HG02973 (cell line): ENCODE data around the gene NUTM2F.
"Not testable (repeated sequence)": the region's sequence is repeated elsewhere in the genome, so short reads cannot be mapped to it uniquely, and the experiment has no call there.

ENCODE experiments used
- ATAC-seq: cut with Tn5 transposase; IDR thresholded peaks from one replicate; pipeline ENCODE4 v1.9.1; 2021; ENCODE audit warnings: moderate library complexity; ENCODE audit not compliant: unreplicated experiment

NUTM2F gene

GRCh38 chr9:94328544-94328943, at the start of gene NUTM2F:
Gene NUTM2F, minus strand, starts transcription at chr9:94328644. Its CDS starts 21 bp downstream, at chr9:94328623.
- ATAC-seq = not testable (repeated sequence)

- peak; percentile 58 for ATAC-seq
These were observed 46.8 kb upstream of the NUTM2F start for GRCh38 chr9:94375197-94375596.

DNA sequence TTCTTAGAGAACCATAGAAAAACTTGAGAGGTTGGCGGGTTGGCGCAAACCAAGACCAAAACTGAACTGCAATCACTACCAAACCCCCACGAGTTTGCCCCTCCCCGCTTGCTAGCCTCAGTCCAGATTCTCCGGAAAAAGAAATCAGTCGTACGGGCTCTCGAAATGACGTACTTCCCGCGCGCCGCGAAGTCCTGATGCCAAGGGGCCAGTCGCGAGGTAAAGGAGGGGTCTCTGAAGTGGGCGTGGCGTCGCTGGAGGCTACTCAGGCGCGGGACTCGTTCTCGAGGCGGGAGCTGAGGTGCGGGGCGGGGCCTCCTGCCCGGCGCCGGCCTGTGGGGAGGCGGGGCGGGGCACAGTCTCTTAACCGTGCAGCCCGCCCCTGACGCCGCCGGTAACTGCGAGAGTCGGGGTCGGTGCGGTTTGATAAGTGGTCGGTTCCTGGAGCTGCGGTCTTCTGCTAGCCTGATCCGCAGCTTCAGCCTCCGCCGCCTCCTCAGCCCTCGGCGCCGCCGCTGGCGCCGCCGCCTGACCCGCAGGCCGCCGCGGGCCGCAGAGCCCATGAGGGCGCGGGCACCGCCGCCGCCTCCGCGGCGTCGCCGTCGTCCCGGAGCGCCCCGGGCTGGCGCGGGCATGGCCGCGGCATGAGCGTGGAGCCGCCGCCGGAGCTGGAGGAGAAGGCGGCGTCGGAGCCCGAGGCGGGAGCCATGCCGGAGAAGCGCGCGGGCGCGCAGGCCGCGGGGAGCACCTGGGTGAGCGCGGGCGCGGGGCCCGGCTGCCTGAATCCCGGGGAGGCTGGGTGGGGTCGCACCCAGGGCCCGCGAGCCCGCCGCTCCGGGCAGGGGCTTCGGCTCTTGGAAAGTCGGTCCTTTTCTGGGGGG, 46.0 kb upstream of the NUTM2F start:
- ATAC-seq = peak; percentile 84

- ATAC-seq = not testable (repeated sequence)
These were observed 45.3 kb upstream of the NUTM2F start for GRCh38 chr9:94373779-94374175.

DNA sequence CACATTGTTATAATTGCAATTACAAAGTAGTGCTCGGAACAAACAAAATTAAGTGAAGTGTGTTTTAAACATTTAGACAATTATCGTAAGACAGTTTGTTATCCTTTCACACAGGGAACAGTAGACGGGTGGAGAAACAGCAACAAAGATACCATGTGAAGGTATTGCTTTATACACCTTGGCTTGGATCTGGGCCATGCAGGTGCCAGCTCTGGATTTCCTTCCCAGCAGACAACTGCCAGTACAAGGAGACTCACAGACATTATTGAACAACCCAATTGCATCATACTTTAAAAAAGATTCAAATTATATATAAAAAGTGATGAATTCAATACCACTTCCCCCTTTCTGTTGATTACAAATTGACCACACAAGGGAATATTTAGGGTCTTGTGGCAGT, 41.8 kb upstream of the NUTM2F start:
- ATAC-seq = not testable (repeated sequence)

GRCh38 chr9:94364093-94364614, 35.7 kb upstream of the NUTM2F start:
- ATAC-seq = not testable (repeated sequence)

- ATAC-seq = not testable (repeated sequence)
These were observed 28.7 kb upstream of the NUTM2F start for GRCh38 chr9:94357158-94357557.

GRCh38 chr9:94351901-94352723, 23.7 kb upstream of the NUTM2F start:
- ATAC-seq = not testable (repeated sequence)

GRCh38 chr9:94348754-94349153, 20.3 kb upstream of the NUTM2F start:
- not testable (repeated sequence) for ATAC-seq

DNA sequence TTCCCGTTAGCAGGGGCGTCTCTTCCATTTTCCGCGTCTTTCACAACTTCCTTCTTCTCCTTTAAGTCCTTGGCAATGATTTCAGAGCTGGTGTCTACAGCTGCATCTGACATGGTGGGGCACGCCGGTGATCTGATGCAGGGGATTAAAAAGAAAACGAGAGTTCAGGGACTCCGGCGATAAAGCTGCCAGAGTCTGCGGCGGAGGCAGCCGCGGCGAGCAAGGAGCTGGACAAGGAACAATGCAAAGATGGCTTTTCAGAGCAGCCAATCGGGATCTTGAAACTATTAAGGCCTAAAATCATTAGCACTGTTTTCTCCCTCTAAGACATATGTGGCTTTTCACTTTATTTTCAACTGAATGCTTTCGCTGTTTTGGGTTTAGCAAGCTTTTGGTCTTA, 19.0 kb upstream of the NUTM2F start:
- ATAC-seq = not testable (repeated sequence)

DNA sequence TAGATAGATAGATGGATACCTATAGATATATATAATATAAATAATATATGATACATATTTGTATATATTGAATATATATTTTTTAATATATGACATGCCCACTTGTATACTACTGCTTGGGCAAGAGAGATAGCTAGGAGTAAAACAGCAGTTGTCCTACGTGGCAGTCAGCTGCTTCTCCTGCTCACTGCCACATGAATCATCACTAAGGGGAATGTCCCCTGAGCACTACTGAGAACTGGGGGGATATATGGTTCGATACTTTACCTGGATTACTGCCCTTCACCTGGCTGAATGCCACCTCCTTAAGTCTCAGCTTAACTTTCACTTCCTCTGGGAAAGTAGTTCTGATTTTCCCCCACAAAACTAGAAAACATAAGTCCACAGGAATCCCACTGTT, 13.3 kb upstream of the NUTM2F start:
- ATAC-seq = not testable (repeated sequence)

DNA sequence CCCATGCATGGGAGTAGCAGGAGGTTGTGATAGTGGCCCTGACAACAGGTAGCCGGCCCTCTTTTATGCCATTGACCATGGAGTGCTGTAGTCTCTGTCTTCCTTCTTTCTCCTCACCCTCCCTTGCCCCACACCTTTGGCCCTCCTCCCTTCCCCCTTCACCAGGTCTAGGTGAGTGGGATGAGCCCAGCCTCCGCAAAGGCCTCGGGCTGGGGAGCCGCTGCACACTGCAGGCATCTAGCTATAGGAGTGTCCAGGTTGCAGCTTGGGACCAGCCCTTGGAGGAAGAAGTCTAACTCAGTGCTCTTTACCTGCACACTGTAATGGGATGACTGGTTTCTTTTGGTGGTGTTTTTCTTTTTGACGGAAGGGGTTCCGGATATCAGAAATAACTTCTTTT, 12.3 kb upstream of the NUTM2F start:
- not testable (repeated sequence) for ATAC-seq

- not testable (repeated sequence) for ATAC-seq
These were observed 11.2 kb upstream of the NUTM2F start for GRCh38 chr9:94339657-94340056.

DNA sequence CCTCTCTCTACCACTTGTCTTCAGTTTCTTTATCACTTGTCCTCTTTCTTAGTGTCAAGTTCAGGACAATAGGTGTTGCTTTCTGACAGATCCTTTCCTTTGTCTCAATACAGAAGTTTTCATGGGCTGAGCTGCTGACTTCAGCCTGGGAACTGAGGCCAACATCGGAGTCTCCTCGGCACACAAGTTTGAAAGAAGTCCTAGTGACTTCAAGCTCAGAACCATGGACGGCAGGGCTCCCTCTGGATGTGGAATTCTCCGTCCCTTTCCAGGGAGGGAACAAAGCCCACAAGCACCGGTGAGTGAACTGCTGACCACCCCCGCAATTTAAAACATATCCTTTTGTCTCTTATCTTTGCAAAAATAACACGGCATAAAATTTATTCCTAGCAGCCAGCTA, 10.3 kb upstream of the NUTM2F start:
- not testable (repeated sequence) for ATAC-seq

- not testable (repeated sequence) for ATAC-seq
These were observed 8.0 kb upstream of the NUTM2F start for GRCh38 chr9:94336445-94336844.

GRCh38 chr9:94325583-94325982, 2.9 kb downstream of the NUTM2F start:
- ATAC-seq = not testable (repeated sequence)

DNA sequence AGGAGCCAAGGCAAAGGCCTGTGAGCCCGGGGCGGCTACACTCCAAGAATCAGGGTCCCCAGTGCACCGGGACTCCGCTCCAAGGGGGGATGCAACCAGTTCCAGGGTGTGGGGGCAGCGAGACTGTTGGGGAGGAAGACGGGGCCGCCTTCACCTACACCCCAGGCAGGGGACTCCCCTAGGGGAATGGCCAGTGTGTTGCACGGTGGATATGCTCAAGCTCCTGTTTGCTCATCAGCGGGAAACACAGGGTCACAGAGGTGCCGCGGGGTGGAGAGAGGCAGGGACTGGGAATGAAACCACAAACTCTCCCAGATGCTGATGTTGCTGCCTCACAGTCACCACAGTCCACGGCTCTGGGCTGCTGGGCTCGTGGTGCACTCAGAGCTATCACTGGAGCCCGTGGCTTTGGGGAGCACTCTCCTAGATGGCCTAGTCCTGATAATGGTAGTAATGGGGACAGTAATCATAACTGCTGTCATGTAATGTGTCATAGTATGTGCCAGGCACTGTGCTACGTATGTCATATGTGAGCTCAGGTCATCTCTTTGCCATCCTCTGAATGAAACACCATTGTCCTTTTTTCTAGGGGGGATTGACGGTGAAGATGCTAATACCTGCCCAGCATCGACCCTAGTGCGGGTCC, 5.2 kb downstream of the NUTM2F start:
- ATAC-seq = not testable (repeated sequence)

GRCh38 chr9:94322342-94322940, 6.0 kb downstream of the NUTM2F start:
- ATAC-seq = not testable (repeated sequence)

DNA sequence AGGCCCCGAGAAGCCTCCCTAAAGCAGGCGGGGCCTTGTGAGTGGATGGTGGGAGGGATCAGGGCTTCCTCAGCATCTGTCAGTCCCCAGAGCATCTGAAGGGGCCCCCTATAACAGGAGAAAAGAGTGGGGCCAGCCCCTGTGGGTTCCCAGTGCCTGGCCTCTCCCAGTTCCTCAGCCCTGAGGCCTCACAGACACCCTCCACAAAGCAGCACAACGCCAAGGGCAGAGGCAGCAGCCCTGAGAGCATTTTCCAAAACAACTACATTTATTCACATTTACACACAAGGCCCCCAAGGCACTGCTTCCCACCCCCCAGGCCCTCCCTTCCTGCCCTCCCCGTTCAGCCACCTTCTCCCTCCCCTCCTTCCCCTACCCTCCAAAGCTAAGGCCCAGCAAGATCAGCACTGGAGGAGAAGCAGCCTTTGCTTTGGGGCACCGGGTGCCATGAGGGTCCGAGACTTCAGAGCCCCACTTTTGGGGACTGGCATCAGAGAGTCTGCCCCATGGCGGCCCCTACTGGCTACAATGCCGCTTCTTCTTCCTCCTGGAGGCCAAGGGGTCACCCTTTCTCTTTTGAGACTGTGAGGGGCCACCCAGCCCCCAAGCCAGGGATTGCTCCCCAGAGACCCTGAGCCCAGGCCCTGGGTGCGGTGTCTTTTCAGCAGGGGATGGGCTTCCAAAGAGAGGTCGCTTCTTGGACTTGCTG, 10.3 kb downstream of the NUTM2F start:
- not testable (repeated sequence) for ATAC-seq

DNA sequence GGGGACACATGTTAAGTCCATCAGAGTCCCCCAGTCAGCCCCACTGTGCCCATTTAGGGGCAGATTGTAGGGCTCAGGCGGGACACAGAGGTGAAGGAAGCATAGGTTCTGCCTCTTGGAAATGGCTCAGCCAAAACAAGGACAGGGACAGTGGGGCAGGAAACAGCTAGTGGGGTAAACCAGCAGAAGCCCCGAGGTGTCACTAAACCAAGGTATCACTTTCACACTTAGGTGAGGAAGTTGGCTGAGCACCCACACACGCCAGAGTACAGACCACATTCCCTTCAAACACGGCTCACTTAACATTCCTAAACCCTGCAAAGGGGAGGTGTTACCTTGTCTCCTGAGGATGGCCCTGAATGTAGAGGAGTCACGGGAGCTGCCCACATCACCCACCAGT, 12.2 kb downstream of the NUTM2F start:
- ATAC-seq = peak; percentile 70
